C4-2B (cell line): ENCODE measurements around the gene RPS6KA5.

Source experiments
- CTCF ChIP-seq: fragments of 450-650 bp; conservative IDR thresholded peaks from 2 replicates; pipeline ENCODE4 v1.5.1; 2017; ENCODE audit warnings: mild to moderate bottlenecking
- ZFX ChIP-seq: fragments of 450-650 bp; IDR thresholded peaks from 2 replicates; pipeline ENCODE4 v1.6.1; 2017

DNA sequence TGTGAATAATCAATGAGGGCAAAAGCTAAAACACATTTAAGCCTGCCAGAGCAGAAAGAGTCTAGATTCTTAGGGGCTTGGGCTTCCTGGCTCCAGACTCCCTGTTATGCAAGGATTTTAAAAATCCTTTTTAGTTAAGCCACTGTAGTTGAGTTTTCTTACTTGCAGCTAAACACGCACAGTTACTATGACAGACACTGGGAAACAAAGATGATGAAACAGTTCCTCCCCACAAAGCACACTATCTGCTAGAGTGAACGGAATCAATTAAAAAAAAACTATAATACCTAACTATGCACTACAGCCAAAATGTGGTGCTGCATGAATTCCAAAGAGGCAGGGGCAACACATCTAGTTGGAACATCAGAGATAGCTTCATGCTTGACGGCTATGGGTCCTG lies 28.2 kb downstream of the RPS6KA5 start:
- TF ChIP-seq CTCF (no peak), ZFX (no peak)
